ENCODE measurements around the gene USP15.

GRCh38 chr12:62279058-62279457 is 18.9 kb downstream of the USP15 start:
- TF ChIP-seq CTCF (IDR thresholded peaks at IDR 0.05; ENCODE audit: extremely low read depth in 1 of 2, insufficient read depth in 1 of 2, low read depth in 1 of 2, low read length in 2 of 2) (no peak), POLR2A (IDR thresholded peaks at IDR 0.05; ENCODE audit: low read depth, low read length) (no peak), EZH2 (IDR thresholded peaks at IDR 0.05; ENCODE audit: borderline replicate concordance, low read depth, low read length, severe bottlenecking) (no peak), POLR2AphosphoS5 (IDR thresholded peaks at IDR 0.05; ENCODE audit: insufficient read depth, low read depth, low read length) (no peak), JUN (IDR thresholded peaks at IDR 0.05; ENCODE audit: borderline replicate concordance, insufficient read depth, insufficient read length, low read depth) (no peak), MYC (IDR thresholded peaks at IDR 0.05; ENCODE audit: low read depth, low read length) (no peak), FOS (IDR thresholded peaks at IDR 0.05; ENCODE audit: borderline replicate concordance, insufficient read depth, low read length) (no peak), MAX (IDR thresholded peaks at IDR 0.05; ENCODE audit: insufficient read depth, insufficient read length) (no peak), GATA2 (IDR thresholded peaks at IDR 0.05; ENCODE audit: insufficient read depth, insufficient read length, low read depth, low read length) (no peak)

Data from endothelial cell of umbilical vein (primary cell).